Nephron (organoid): ENCODE measurements around the gene SPATA25.

Experiments used
- H3K27ac Mint-ChIP-seq, 3 experiments: 2 replicates each; pipeline ENCODE4 v1.8.0; 2020; ENCODE audit warnings: mixed read lengths in 3 of 3, mild to moderate bottlenecking in 2 of 3, moderate library complexity in 1 of 3
- H3K27me3 Mint-ChIP-seq: 2 replicates; pipeline ENCODE4 v1.8.0; 2021; ENCODE audit warnings: low read depth, mild to moderate bottlenecking, moderate library complexity, mixed read lengths
- H3K36me3 Mint-ChIP-seq: 2 replicates; pipeline ENCODE4 v1.8.0; 2020; ENCODE audit warnings: low read depth, mixed read lengths
- H3K4me1 Mint-ChIP-seq: 2 replicates; pipeline ENCODE4 v1.8.0; 2020; ENCODE audit warnings: mixed read lengths
- H3K4me3 Mint-ChIP-seq, 3 experiments: 2 replicates each; pipeline ENCODE4 v1.8.0; 2020; ENCODE audit warnings: mild to moderate bottlenecking in 3 of 3, mixed read lengths in 3 of 3, moderate library complexity in 2 of 3
- H3K9me3 Mint-ChIP-seq: 2 replicates; pipeline ENCODE4 v1.8.0; 2020; ENCODE audit warnings: mixed read lengths
- TF ChIP-seq, protein P1 (sequence below), 3 experiments: fragments of 200-600 bp; sonication (generic); IDR thresholded peaks; one replicate each; pipeline ENCODE4 v1.5.0; 2021; ENCODE audit warnings: antibody characterized with exemption in 3 of 3; ENCODE audit not compliant: unreplicated experiment in 3 of 3

The SPATA25 gene

DNA sequence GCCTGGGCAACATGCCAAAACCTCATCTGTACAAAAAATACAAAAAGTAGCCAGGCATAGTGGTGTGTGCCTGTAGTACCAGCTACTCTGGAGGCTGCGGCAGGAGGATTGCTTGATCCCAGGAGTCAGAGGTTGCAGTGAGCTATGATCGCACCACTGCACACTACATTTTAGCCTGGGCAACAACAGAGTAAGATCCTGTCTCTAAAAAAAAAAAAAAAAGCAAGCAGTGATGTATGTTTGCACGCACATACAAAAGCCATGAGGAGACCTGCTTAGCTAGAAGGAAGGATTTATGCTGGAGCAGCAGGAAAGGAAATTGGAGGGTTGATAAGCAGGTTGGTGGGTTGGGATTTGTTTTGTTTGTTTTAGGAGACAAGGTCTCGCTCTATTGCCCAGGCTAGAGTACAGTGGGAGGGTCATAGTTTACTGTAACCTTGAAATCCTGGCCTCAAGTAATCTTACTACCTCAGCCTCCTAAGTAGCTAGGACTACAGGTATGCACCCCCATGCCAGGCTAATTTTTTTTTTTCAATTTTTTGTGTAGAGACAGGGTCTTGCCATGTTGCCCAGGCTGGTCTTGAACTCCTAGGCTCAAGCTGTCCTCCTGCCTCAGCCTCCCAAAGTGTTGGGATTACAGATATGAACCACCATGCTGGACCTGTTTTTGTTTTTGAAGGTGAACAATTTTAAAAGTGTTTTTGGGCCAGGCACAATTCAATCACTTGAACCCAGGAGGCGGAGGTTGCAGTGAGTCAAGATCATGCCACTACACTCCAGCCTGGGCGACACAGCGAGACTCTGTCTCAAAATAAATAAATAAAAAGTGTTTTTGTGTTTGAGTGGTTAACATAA lies 26.0 kb downstream of the SPATA25 start:
- no peaks in the 10 kb centered on the region for H3K27me3 Mint-ChIP-seq
- TF ChIP-seq, protein P1, sequence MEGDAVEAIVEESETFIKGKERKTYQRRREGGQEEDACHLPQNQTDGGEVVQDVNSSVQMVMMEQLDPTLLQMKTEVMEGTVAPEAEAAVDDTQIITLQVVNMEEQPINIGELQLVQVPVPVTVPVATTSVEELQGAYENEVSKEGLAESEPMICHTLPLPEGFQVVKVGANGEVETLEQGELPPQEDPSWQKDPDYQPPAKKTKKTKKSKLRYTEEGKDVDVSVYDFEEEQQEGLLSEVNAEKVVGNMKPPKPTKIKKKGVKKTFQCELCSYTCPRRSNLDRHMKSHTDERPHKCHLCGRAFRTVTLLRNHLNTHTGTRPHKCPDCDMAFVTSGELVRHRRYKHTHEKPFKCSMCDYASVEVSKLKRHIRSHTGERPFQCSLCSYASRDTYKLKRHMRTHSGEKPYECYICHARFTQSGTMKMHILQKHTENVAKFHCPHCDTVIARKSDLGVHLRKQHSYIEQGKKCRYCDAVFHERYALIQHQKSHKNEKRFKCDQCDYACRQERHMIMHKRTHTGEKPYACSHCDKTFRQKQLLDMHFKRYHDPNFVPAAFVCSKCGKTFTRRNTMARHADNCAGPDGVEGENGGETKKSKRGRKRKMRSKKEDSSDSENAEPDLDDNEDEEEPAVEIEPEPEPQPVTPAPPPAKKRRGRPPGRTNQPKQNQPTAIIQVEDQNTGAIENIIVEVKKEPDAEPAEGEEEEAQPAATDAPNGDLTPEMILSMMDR (IDR thresholded peaks at IDR 0.05; ENCODE audit: unreplicated experiment in 3 of 3), result no peak
- no peaks in the 10 kb centered on the region for H3K36me3 Mint-ChIP-seq
- H3K9me3 Mint-ChIP-seq, result no peaks in the 10 kb centered on the region
- peaks cover 34% of the 10 kb centered on the region for H3K4me1 Mint-ChIP-seq
- H3K27ac Mint-ChIP-seq, result no peak overlapping the region
- no peak overlapping the region for H3K4me3 Mint-ChIP-seq

DNA sequence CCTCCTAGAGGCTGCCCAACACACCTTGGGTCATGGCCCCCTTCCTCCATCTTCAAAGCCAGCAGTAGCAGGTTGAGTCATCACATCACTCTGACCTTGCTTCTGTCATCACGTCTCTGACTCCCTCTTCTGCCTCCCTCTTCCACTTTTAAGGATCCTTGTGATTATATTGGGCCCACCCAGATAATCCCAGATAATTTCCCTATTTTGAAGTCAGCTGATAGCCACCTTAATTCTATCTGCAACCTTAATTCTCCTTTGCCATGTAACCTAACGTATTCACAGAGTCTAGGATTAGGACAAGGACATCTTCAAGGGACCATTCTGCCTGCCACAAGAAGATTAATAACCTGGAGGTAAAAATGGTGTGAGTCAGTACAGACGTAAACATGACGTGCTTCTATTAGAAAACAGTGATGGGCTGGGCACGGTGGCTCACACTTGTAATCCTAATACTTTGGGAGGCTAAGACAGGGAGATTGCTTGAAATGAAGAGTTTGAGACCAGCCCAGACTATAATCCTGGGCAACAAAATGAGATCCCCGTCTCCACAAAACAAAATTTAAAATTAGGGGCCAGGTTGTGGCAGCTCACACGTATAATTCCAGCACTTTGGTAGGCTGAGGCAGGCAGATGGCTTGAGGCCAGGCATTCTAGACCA lies 26.7 kb downstream of the SPATA25 start:
- Mint-ChIP-seq H3K27ac (peak overlapping the region in 1 of 3 experiments; percentile 17), H3K4me1 (peaks cover 35% of the 10 kb centered on the region), H3K36me3 (no peaks in the 10 kb centered on the region)

DNA sequence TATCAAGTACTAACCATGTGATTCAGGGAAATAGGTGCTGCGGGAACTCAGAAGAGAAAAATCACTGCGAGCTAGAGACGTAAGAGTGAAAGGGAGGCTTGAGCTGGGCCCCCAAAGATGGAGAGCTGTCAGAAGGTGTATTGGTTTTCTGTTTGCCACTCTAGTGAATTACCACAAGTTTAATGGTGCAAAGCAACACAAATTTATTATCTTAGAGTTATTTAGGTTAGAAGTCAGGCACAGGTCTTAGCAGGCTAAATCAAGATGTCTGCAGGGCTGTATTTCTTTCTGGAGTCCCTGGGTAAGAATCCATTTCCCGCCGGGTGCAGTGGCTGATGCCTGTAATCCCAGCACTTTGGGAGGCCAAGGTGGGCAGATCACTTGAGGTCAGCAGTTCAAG lies 27.5 kb downstream of the SPATA25 start:
- H3K27ac Mint-ChIP-seq, result no peak overlapping the region
- no peak overlapping the region for H3K4me3 Mint-ChIP-seq
- no peaks in the 10 kb centered on the region for H3K9me3 Mint-ChIP-seq
- H3K36me3 Mint-ChIP-seq, result no peaks in the 10 kb centered on the region
- no peaks in the 10 kb centered on the region for H3K27me3 Mint-ChIP-seq
- TF ChIP-seq, protein P1 (IDR thresholded peaks at IDR 0.05; ENCODE audit: unreplicated experiment in 3 of 3), result no peak
- peaks cover 39% of the 10 kb centered on the region for H3K4me1 Mint-ChIP-seq

More for the DNA sequence above, 26.7 kb downstream of the SPATA25 start:
- no peaks in the 10 kb centered on the region for H3K27me3 Mint-ChIP-seq
- H3K9me3 Mint-ChIP-seq, result no peaks in the 10 kb centered on the region
- H3K4me3 Mint-ChIP-seq, result peak overlapping the region; percentile 38 to 73 (median 50)
- TF ChIP-seq, protein P1 (IDR thresholded peaks at IDR 0.05; ENCODE audit: unreplicated experiment in 3 of 3), result no peak

DNA sequence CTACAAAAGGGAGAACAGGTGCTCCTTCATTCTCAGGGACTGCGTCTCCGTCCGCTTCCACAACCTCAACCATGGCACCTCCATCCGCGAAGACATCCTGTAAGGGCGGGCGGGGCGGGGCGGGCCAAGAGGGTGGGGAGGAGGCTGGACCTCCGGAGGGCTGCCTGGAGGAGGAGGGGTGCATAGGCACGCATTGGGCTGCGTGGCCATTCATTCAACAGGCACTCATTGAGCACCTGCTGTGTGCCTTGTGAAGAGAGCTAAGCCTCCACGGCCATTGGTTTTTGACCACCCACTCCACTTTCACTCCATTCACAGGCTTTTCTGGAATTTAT lies 29.6 kb downstream of the SPATA25 start:
- no peaks in the 10 kb centered on the region for H3K9me3 Mint-ChIP-seq
- TF ChIP-seq, protein P1 (IDR thresholded peaks at IDR 0.05; ENCODE audit: unreplicated experiment in 3 of 3), result no peak
- H3K4me1 Mint-ChIP-seq, result peaks cover 49% of the 10 kb centered on the region
- H3K27me3 Mint-ChIP-seq, result no peaks in the 10 kb centered on the region
- peak overlapping the region; percentile 93 to 95 (median 94) for H3K4me3 Mint-ChIP-seq
- H3K27ac Mint-ChIP-seq, result peak overlapping the region; percentile 89 to 97 (median 92)
- H3K36me3 Mint-ChIP-seq, result peaks cover 5% of the 10 kb centered on the region

DNA sequence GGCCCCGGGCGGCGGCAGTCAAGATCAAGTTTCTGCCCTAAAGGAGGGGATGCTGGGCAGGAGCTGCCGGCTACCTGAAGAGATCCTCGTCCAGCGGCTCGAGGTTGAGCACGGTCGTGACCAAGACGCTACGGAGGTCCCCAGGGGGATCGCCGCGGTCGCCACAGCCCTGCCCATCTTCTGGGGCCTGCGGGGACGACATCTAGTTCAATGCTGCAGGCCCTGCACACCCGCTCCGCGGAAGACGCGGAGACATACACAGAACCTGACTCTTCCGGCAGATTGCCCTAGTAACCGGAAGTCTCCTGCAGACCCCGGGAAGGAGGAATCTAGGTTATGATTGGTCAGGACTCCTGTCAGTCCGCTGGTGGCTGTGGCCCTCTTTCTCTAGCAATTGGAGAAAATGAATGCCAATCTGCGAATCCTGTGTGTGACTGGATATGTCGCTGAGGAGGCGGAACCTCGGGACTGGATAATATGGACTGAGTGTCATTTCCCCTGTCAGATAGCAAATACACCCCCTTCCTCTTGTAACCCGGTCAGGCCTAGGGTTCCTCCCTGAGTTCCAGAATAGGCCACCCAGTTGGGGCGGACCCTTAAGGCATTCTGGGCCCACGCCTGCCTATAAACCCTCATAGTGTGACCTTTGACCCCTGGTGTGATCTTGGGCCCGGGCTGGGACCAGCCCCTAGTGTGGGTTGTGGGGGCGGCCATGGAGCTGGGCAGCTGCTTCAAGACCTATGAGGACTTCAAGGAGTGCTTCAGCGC lies 30.1 kb downstream of the SPATA25 start, which contains the start of the genes ACOT8 and ZSWIM3:
Gene ACOT8, minus strand, starts transcription at position 279 of the 768 bp plus-strand sequence. Its CDS starts 77 bp downstream, at position 202.
Gene ZSWIM3, plus strand, starts transcription at position 501 of the 768 bp plus-strand sequence. Its CDS starts 212 bp downstream, at position 713.
- TF ChIP-seq, protein P1 (IDR thresholded peaks at IDR 0.05; ENCODE audit: unreplicated experiment in 3 of 3), result no peak
- Mint-ChIP-seq H3K4me3 (peak within 1 kb of the TSS; percentile 93 to 95 (median 94)), H3K4me1 (peaks cover 49% of the 10 kb centered on the region), H3K27ac (peak within 1 kb of the TSS; percentile 89 to 97 (median 92)), H3K27me3 (no peaks in the 10 kb centered on the region), H3K36me3 (peaks cover 6% of the 10 kb centered on the region), H3K9me3 (no peaks in the 10 kb centered on the region)
